DOHH2 (cell line): ENCODE results near the gene SLC12A6.

ENCODE experiments used
- H3F3A ChIP-seq: fragments of 200-600 bp; sonication (generic), shearing (Covaris generic); 2 replicates; pipeline ENCODE4 v1.6.0; 2016; ENCODE audit warnings: antibody characterized with exemption, mild to moderate bottlenecking; ENCODE audit not compliant: control insufficient read depth, insufficient read depth
- H3K27ac ChIP-seq: fragments of 200-600 bp; sonication (generic); 2 replicates; pipeline ENCODE4 v1.5.1; 2014; ENCODE audit warnings: low read depth, mild to moderate bottlenecking, low read length, moderate library complexity
- H3K27me3 ChIP-seq: fragments of 200-600 bp; sonication (generic); 2 replicates; pipeline ENCODE4 v1.6.1; 2014; ENCODE audit warnings: mild to moderate bottlenecking, low read length, mixed read lengths; ENCODE audit not compliant: control insufficient read depth
- H3K36me3 ChIP-seq: fragments of 200-600 bp; sonication (generic); 2 replicates; pipeline ENCODE4 v1.6.1; 2014; ENCODE audit warnings: mild to moderate bottlenecking, low read length, moderate library complexity, mixed read lengths; ENCODE audit not compliant: control insufficient read depth
- H3K4me1 ChIP-seq: fragments of 200-600 bp; sonication (generic); 2 replicates; pipeline ENCODE4 v1.6.1; 2014; ENCODE audit warnings: mild to moderate bottlenecking, low read length, mixed read lengths; ENCODE audit not compliant: control insufficient read depth
- H3K4me2 ChIP-seq: fragments of 200-600 bp; sonication (generic); 2 replicates; pipeline ENCODE4 v1.6.0; 2014; ENCODE audit warnings: mild to moderate bottlenecking, low read length, moderate library complexity
- H3K4me3 ChIP-seq: fragments of 200-600 bp; sonication (generic); 2 replicates; pipeline ENCODE4 v1.5.1; 2014; ENCODE audit warnings: mild to moderate bottlenecking, low read length, mixed read lengths
- H3K79me2 ChIP-seq: fragments of 200-600 bp; sonication (generic); 2 replicates; pipeline ENCODE4 v1.6.1; 2014; ENCODE audit warnings: mild to moderate bottlenecking, low read length, mixed read lengths; ENCODE audit not compliant: control insufficient read depth
- H3K9me2 ChIP-seq: fragments of 200-600 bp; sonication (generic); replicated peaks from 2 replicates; pipeline ENCODE4 v1.6.1; 2014; ENCODE audit warnings: mild to moderate bottlenecking, low read length, mixed read lengths; ENCODE audit not compliant: control insufficient read depth
- H3K9me3 ChIP-seq: fragments of 200-600 bp; sonication (generic); 2 replicates; pipeline ENCODE4 v1.6.1; 2014; ENCODE audit warnings: antibody characterized with exemption, low read length, mixed read lengths; ENCODE audit not compliant: control insufficient read depth, insufficient read depth
- H4K20me1 ChIP-seq: fragments of 200-600 bp; sonication (generic); 2 replicates; pipeline ENCODE4 v1.6.0; 2014; ENCODE audit warnings: low read depth, mild to moderate bottlenecking, antibody characterized with exemption, low read length, moderate library complexity; ENCODE audit not compliant: control insufficient read depth, insufficient read depth
- CTCF ChIP-seq: fragments of 200-600 bp; sonication (generic); IDR thresholded peaks from one replicate; pipeline ENCODE4 v1.5.1; 2014; ENCODE audit warnings: antibody characterized with exemption, mild to moderate bottlenecking, low read depth, low read length; ENCODE audit not compliant: poor library complexity, severe bottlenecking
- EZH2phosphoT487 ChIP-seq: fragments of 200-600 bp; sonication (generic); IDR thresholded peaks from 2 replicates; pipeline ENCODE4 v1.6.1; 2017; ENCODE audit warnings: borderline replicate concordance, mild to moderate bottlenecking, antibody characterized with exemption, low read length, moderate library complexity, mixed read lengths

SLC12A6 gene

GRCh38 chr15:34311563-34311962 lies 26.0 kb downstream of the SLC12A6 start:
- Histone ChIP-seq H3K9me2 (no peaks in the 10 kb centered on the region), H3F3A (no peaks in the 10 kb centered on the region; the same call in 1 of the 2 replicates), H3K9me3 (no peaks in the 10 kb centered on the region), H3K79me2 (peaks cover 6% of the 10 kb centered on the region), H3K36me3 (no peaks in the 10 kb centered on the region), H3K4me2 (no peak overlapping the region), H3K4me3 (no peak overlapping the region), H3K27me3 (no peaks in the 10 kb centered on the region), H4K20me1 (no peaks in the 10 kb centered on the region), H3K4me1 (peaks cover 4% of the 10 kb centered on the region), H3K27ac (no peak overlapping the region)
- no peak for TF ChIP-seq CTCF
- no peak for TF ChIP-seq EZH2phosphoT487

DNA sequence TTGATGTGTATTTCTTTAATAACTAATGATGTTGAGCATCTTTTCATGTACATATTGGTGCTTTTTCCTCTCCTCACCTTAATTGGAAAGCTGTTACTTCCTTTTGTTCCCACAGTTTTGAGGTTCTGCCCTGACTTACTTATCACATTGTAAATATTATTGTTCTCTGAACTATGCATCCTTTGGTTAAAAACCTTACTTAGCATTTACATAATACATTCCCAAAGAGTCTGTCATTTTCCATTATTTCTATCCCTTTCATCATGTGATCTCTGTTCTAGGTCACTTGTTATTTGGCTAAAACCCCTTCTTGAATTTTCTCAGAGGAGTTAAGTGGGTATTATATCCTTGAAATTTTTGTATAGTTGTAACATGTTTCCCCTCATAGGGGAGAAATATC lies 33.0 kb downstream of the SLC12A6 start:
- Histone ChIP-seq H3K4me3 (no peak overlapping the region), H3K36me3 (no peaks in the 10 kb centered on the region), H4K20me1 (no peaks in the 10 kb centered on the region), H3K27me3 (no peaks in the 10 kb centered on the region), H3K4me1 (no peaks in the 10 kb centered on the region), H3K27ac (no peak overlapping the region), H3K79me2 (no peaks in the 10 kb centered on the region), H3K9me2 (no peaks in the 10 kb centered on the region), H3K9me3 (no peaks in the 10 kb centered on the region), H3F3A (no peaks in the 10 kb centered on the region; the same call in 1 of the 2 replicates), H3K4me2 (no peak overlapping the region)
- TF ChIP-seq CTCF: no peak
- no peak for TF ChIP-seq EZH2phosphoT487

DNA sequence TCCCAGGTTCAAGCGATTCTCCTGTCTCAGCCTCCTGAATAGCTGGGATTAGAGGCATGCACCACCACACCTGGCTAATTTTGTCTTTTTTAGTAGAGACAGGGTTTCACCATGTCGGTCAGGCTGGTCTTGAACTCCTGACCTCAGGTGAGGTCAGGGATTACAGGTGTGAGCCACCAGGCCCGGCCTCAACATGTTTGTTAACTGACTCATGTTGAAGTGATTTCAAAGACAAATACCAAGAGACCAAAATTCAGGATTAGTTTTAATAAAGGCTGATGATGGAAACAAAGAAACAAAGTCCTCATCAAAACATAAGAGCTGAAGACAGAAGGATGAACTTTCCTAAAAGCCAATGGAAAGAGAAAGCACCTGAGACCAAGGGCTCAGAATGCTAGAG lies 36.5 kb downstream of the SLC12A6 start:
- no peak for TF ChIP-seq CTCF
- no peak for TF ChIP-seq EZH2phosphoT487
- Histone ChIP-seq H3K79me2 (no peaks in the 10 kb centered on the region), H3K9me3 (no peaks in the 10 kb centered on the region), H3K36me3 (no peaks in the 10 kb centered on the region), H3K4me1 (peaks cover 7% of the 10 kb centered on the region), H3F3A (no peaks in the 10 kb centered on the region), H3K27ac (no peak overlapping the region), H3K4me2 (no peak overlapping the region), H3K4me3 (no peak overlapping the region), H3K9me2 (no peaks in the 10 kb centered on the region), H3K27me3 (no peaks in the 10 kb centered on the region), H4K20me1 (no peaks in the 10 kb centered on the region)

DNA sequence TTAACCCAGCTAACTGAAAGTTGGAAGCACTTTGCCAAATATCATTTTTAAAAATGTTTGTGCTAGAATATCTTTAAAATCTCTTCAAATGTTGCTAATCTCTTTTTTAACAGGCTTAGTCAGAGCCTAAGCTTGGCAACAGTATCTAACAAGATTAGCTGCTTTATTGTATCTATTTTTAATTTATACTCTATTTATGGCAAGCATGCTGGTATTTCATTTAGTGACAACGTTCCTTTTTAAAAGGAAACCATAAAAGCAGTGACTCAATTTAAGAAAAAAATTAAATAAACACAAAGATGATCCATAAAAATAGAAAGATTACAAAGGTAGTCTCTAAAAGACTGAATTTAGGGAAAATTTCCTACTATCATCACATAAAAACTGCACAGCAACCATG lies 40.5 kb downstream of the SLC12A6 start:
- peaks cover 7% of the 10 kb centered on the region for H3K4me1 ChIP-seq
- no peaks in the 10 kb centered on the region for H3K27me3 ChIP-seq
- no peak for TF ChIP-seq EZH2phosphoT487
- no peak for TF ChIP-seq CTCF
- H4K20me1 ChIP-seq: no peaks in the 10 kb centered on the region
- H3K36me3 ChIP-seq: no peaks in the 10 kb centered on the region
- H3K79me2 ChIP-seq: no peaks in the 10 kb centered on the region
- no peak overlapping the region for H3K4me2 ChIP-seq
- no peak overlapping the region for H3K4me3 ChIP-seq
- no peaks in the 10 kb centered on the region for H3K9me2 ChIP-seq
- H3F3A ChIP-seq: no peaks in the 10 kb centered on the region
- no peak overlapping the region for H3K27ac ChIP-seq
- H3K9me3 ChIP-seq: no peaks in the 10 kb centered on the region
